HCT116 (cell line): ENCODE results near the gene MNDA. TPM values are rescaled to one million over a fixed set of nuclear protein-coding genes. Genes with fewer than 3 reads are reported as not detected.

Experiments used
- ATAC-seq: fragments of 200-7000 bp; cut with Tn5 transposase; 2 replicates; pipeline ENCODE4 v1.9.1; 2020; ENCODE audit warnings: mild to moderate bottlenecking, moderate library complexity
- BruUV-seq: library from RNA; stranded (reverse); fragments of 400-500 nt; replicated peaks from 2 replicates; lab custom pipeline; 2021; lab: Mats Ljungman, UMichigan
- CTCF ChIA-PET: fragments of 300-600 bp; sonication (Branson Sonifier 250); formaldehyde crosslinking; loops from one replicate; lab custom pipeline; 2021; ENCODE audit warnings: antibody characterized with exemption; lab: Charles Lee
- POLR2A ChIA-PET: fragments of 300-600, 350-600 bp; sonication (Branson Sonifier 250); formaldehyde crosslinking; loops from one replicate; lab custom pipeline; 2021; ENCODE audit warnings: antibody characterized with exemption; lab: Charles Lee
- RAD21 ChIA-PET, 2 experiments: fragments of 300-600 bp; sonication (Branson Sonifier 250); formaldehyde crosslinking; loops; one replicate each; lab custom pipeline; 2023; ENCODE audit warnings: low total read pairs in 2 of 2; ENCODE audit not compliant: uncharacterized antibody in 2 of 2, unreplicated experiment in 2 of 2, low non-redundant PET in 1 of 2; lab: Charles Lee
- DNase-seq: peaks from one replicate; pipeline ENCODE4 v3.0.0-alpha.2; 2010; ENCODE audit warnings: low read depth, low spot score
- H2AFZ ChIP-seq: fragments of 200-600 bp; shearing (Covaris generic), sonication (generic); 2 replicates; pipeline ENCODE4 v1.6.1; 2017; ENCODE audit warnings: low read depth, mixed run types, mixed read lengths, antibody characterized with exemption, low read length; ENCODE audit not compliant: poor library complexity, severe bottlenecking
- H3K27ac ChIP-seq: 2 replicates; pipeline ENCODE4 v1.5.1; 2012; ENCODE audit warnings: low read depth, low read length
- H3K27me3 ChIP-seq: fragments of 200-600 bp; sonication (generic); 2 replicates; pipeline ENCODE4 v1.6.1; 2016; ENCODE audit warnings: mixed run types, low read length, mixed read lengths; ENCODE audit not compliant: insufficient read depth
- H3K36me3 ChIP-seq, 2 experiments: fragments of 200-500 bp in 1 of 2; fragments of 200-600 bp in 1 of 2; sonication (Bioruptor generic) in 1 of 2; sonication (generic) in 1 of 2; 2 replicates each; pipeline versions ENCODE4 v1.5.1 to v1.6.1; 2014 to 2016; ENCODE audit warnings: low read length in 2 of 2, inconsistent platforms in 1 of 2, mixed read lengths in 1 of 2, mixed run types in 1 of 2; ENCODE audit not compliant: insufficient read depth in 2 of 2, control insufficient read depth in 1 of 2
- H3K4me1 ChIP-seq, 2 experiments: fragments of 200-600 bp in 1 of 2; sonication (generic) in 1 of 2; 2 replicates each; pipeline versions ENCODE4 v1.5.1 to v1.6.1; 2012 to 2017; ENCODE audit warnings: low read length in 2 of 2, inconsistent platforms in 1 of 2, mild to moderate bottlenecking in 1 of 2, mixed read lengths in 1 of 2, mixed run types in 1 of 2, moderate library complexity in 1 of 2; ENCODE audit not compliant: insufficient read depth in 2 of 2, control insufficient read depth in 1 of 2
- H3K4me2 ChIP-seq: fragments of 200-600 bp; sonication (generic); 2 replicates; pipeline ENCODE4 v1.6.1; 2017; ENCODE audit warnings: mixed run types, low read length, mixed read lengths
- H3K4me3 ChIP-seq, 2 experiments: fragments of 200-600 bp in 1 of 2; sonication (generic) in 1 of 2; replicated peaks in 1 of 2; 2 replicates each; pipeline ENCODE4 v1.5.1; 2011 to 2016; ENCODE audit warnings: low read length in 2 of 2, control low read depth in 1 of 2, low read depth in 1 of 2, mild to moderate bottlenecking in 1 of 2, mixed read lengths in 1 of 2, mixed run types in 1 of 2
- H3K79me2 ChIP-seq: fragments of 200-600 bp; sonication (generic); 2 replicates; pipeline ENCODE4 v1.6.1; 2017; ENCODE audit warnings: mild to moderate bottlenecking, mixed run types, low read length, moderate library complexity, mixed read lengths; ENCODE audit not compliant: insufficient read depth
- H3K9ac ChIP-seq: fragments of 200-600 bp; sonication (generic); 2 replicates; pipeline ENCODE4 v1.6.1; 2016; ENCODE audit warnings: low read length, mixed read lengths
- H3K9me2 ChIP-seq: fragments of 200-600 bp; sonication (generic), shearing (Covaris generic); 2 replicates; pipeline ENCODE4 v1.6.1; 2017; ENCODE audit warnings: mixed run types, mild to moderate bottlenecking, moderate library complexity; ENCODE audit not compliant: insufficient read depth
- H3K9me3 ChIP-seq, 2 experiments: fragments of 200-500 bp in 1 of 2; fragments of 200-600 bp in 1 of 2; sonication (Bioruptor generic) in 1 of 2; sonication (generic) in 1 of 2; 2 replicates each; pipeline ENCODE4 v1.6.1; 2014 to 2017; ENCODE audit warnings: low read length in 2 of 2, mixed read lengths in 2 of 2, inconsistent platforms in 1 of 2, low read depth in 1 of 2, mild to moderate bottlenecking in 1 of 2, mixed run types in 1 of 2, moderate library complexity in 1 of 2; ENCODE audit not compliant: control insufficient read depth in 1 of 2, insufficient read depth in 1 of 2
- H4K20me1 ChIP-seq: fragments of 200-600 bp; sonication (generic), shearing (Covaris generic); 2 replicates; pipeline ENCODE4 v1.6.1; 2017; ENCODE audit warnings: mixed run types, mild to moderate bottlenecking, moderate library complexity; ENCODE audit not compliant: insufficient read depth
- CBX3 ChIP-seq: IDR thresholded peaks from 2 replicates; pipeline ENCODE4 v1.6.1; 2012; ENCODE audit warnings: low read depth
- CTCF ChIP-seq, 3 experiments: fragments of 200-600 bp in 1 of 3; sonication (generic) in 1 of 3; IDR thresholded peaks in 2 of 3; conservative IDR thresholded peaks in 1 of 3; 2 replicates each; pipeline ENCODE4 v1.5.1; 2012 to 2017; ENCODE audit warnings: low read depth in 2 of 3, low read length in 2 of 3, antibody characterized with exemption in 1 of 3, borderline replicate concordance in 1 of 3, control low read depth in 1 of 3, mild to moderate bottlenecking in 1 of 3, mixed read lengths in 1 of 3, mixed run types in 1 of 3, moderate library complexity in 1 of 3; ENCODE audit not compliant: insufficient read depth in 1 of 3
- EGR1 ChIP-seq: IDR thresholded peaks from 2 replicates; pipeline ENCODE4 v1.6.1; 2012; ENCODE audit warnings: low read depth
- ELF1 ChIP-seq: IDR thresholded peaks from 2 replicates; pipeline ENCODE4 v1.6.1; 2012; ENCODE audit warnings: low read depth, borderline replicate concordance
- EZH2phosphoT487 ChIP-seq: fragments of 200-600 bp; IDR thresholded peaks from 2 replicates; pipeline ENCODE4 v1.6.1; 2018; ENCODE audit warnings: antibody characterized with exemption, borderline replicate concordance
- FOSL1 ChIP-seq: IDR thresholded peaks from 2 replicates; pipeline ENCODE4 v1.6.1; 2012; ENCODE audit warnings: low read depth
- RAD21 ChIP-seq: IDR thresholded peaks from 2 replicates; pipeline ENCODE4 v1.6.1; 2012; ENCODE audit warnings: low read depth, mild to moderate bottlenecking
- SP1 ChIP-seq: IDR thresholded peaks from 2 replicates; pipeline ENCODE4 v1.6.1; 2012; ENCODE audit warnings: low read depth
- SRF ChIP-seq: IDR thresholded peaks from 2 replicates; pipeline ENCODE4 v1.6.1; 2012; ENCODE audit warnings: low read depth
- YY1 ChIP-seq: IDR thresholded peaks from 2 replicates; pipeline ENCODE4 v1.6.1; 2011; ENCODE audit warnings: low read length, low read depth, moderate library complexity, mild to moderate bottlenecking; ENCODE audit not compliant: insufficient replicate concordance; ENCODE audit errors: extremely low read depth
- ZBTB33 ChIP-seq: IDR thresholded peaks from 2 replicates; pipeline ENCODE4 v1.6.1; 2011; ENCODE audit warnings: mild to moderate bottlenecking, low read length, moderate library complexity; ENCODE audit not compliant: insufficient replicate concordance; ENCODE audit errors: extremely low read depth
- ZFX ChIP-seq: fragments of 450-650 bp; IDR thresholded peaks from 2 replicates; pipeline ENCODE4 v1.6.1; 2017
- ZNF274 ChIP-seq: fragments of 200-500 bp; sonication (Bioruptor generic); IDR thresholded peaks from 2 replicates; pipeline ENCODE4 v1.6.1; 2014; ENCODE audit warnings: mild to moderate bottlenecking, low read depth, low read length, inconsistent platforms
- intact Hi-C: fragments of 100-400 bp; cut with micrococcal nuclease; formaldehyde crosslinking; loops from 2 replicates; pipeline ENCODE4 v1.10.0; 2022
- total RNA-seq: library from RNA; stranded (reverse); gene quantifications from one replicate; pipeline ENCODE4 v1.2.1, GENCODE V29; 2021; ENCODE audit not compliant: unreplicated experiment
- TF ChIP-seq, protein P1 (sequence below): IDR thresholded peaks from 2 replicates; pipeline ENCODE4 v1.6.1; 2012
- TF ChIP-seq, protein P2 (sequence below): IDR thresholded peaks from 2 replicates; pipeline ENCODE4 v1.6.1; 2012

Gene MNDA
- total RNA-seq, 1 experiment from 2014 or later = not detected

- TF ChIP-seq YY1 (no peak), FOSL1 (no peak), RAD21 (no peak), ELF1 (no peak)
- TF ChIP-seq, protein P1, sequence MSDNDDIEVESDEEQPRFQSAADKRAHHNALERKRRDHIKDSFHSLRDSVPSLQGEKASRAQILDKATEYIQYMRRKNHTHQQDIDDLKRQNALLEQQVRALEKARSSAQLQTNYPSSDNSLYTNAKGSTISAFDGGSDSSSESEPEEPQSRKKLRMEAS = no peak
- TF ChIP-seq, protein P2, sequence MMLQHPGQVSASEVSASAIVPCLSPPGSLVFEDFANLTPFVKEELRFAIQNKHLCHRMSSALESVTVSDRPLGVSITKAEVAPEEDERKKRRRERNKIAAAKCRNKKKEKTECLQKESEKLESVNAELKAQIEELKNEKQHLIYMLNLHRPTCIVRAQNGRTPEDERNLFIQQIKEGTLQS = no peak
- TF ChIP-seq, all 23 proteins: peak for 0
These were observed 12.1 kb upstream of the MNDA start (continued) for GRCh38 chr1:158818975-158819431.

DNA sequence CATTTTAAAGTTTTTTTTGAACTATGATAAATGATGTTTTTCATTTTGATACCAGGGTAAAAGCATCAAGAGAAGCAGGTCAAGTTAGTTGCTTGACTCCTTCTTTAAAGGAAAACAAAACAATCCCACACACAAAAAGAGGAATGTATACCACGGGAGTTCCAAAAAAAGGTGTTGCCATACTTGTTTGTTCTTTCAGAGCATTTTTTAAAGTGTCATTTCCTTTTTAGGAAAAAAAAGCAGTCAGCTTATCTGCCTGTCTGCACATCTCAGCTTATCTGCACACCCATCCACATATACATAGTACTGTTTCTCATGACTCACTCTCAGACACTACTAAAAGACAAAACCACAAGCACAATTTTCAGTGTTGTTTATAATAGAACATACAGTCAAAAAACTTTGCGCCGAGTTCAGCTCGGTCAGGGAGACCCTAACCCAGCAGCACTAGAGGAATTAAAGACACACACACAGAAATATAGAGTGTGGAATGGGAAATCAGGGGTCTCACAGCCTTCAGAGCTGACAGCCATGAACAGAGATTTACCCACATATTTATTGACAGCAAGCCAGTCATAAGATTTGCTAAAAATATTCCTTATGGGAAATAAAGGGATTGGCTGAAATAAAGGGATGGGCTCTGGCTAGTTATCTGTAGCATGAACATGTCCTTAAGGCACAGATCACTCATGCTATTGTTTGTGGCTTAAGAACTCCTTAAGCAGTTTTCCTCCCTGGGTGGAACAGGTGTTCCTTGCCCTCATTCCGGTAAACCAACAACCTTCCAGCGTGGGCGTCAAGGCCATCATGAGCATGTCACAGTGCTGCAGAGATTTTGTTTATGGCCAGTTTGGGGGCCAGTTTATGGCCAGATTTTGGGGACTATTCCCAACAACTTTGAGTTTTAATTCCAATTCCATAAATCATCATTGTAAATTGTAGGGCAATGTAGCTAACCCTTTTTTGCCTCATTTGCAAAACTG lies 11.4 kb upstream of the MNDA start:
- H2AFZ ChIP-seq = no peak overlapping the region
- ChIA-PET CTCF (no interaction called here), RAD21 (no interaction called here), POLR2A (no interaction called here)
- H3K27me3 ChIP-seq = no peaks in the 10 kb centered on the region
- no peaks in the 10 kb centered on the region for H3K9me2 ChIP-seq
- no peak overlapping the region for H3K4me2 ChIP-seq
- DNase-seq (no peak), ATAC-seq (no peak)
- H3K27ac ChIP-seq = no peak overlapping the region
- no peaks in the 10 kb centered on the region for H4K20me1 ChIP-seq
- no peaks in the 10 kb centered on the region for H3K9me3 ChIP-seq
- no peaks in the 10 kb centered on the region for H3K36me3 ChIP-seq
- intact Hi-C loops = no loop called here
- H3K79me2 ChIP-seq = no peaks in the 10 kb centered on the region
- H3K4me3 ChIP-seq = no peak overlapping the region
- no peaks in the 10 kb centered on the region for H3K4me1 ChIP-seq
- no TSS peak for BruUV-seq
- H3K9ac ChIP-seq = no peak overlapping the region
- TF ChIP-seq SRF (no peak), ZNF274 (no peak), CBX3 (no peak), SP1 (no peak), EGR1 (no peak), RAD21 (no peak), EZH2phosphoT487 (no peak), ZBTB33 (no peak), ZFX (no peak), YY1 (no peak), CTCF (IDR thresholded peaks at IDR 0.05 in 2 of 3, conservative IDR thresholded peaks at IDR 0.05 in 1 of 3; ENCODE audit: borderline replicate concordance in 1 of 3, insufficient read depth in 1 of 3, low read depth in 2 of 3, low read length in 2 of 3) (no peak)
- TF ChIP-seq, protein P1 = no peak
- TF ChIP-seq, protein P2 = no peak
